ENCODE results near the gene DNAH6.

The DNAH6 gene

GRCh38 chr2:84708442-84708841 is 192.1 kb downstream of the DNAH6 start:
- DNase-seq (ENCODE audit: extremely low read depth, low read depth) = no peak
- no peak for TF ChIP-seq CTCF (IDR thresholded peaks at IDR 0.05; ENCODE audit: low read depth, low read length, missing control alignments)
- no peak overlapping the region for H3K4me3 ChIP-seq (replicated peaks; ENCODE audit: low read depth, low read length)

GRCh38 chr2:84711651-84712050 is 195.4 kb downstream of the DNAH6 start:
- TF ChIP-seq CTCF (IDR thresholded peaks at IDR 0.05; ENCODE audit: low read depth, low read length, missing control alignments) = no peak
- no peak for DNase-seq (ENCODE audit: extremely low read depth, low read depth)
- H3K4me3 ChIP-seq (replicated peaks; ENCODE audit: low read depth, low read length) = no peak overlapping the region

GRCh38 chr2:84713441-84713840 is 197.1 kb downstream of the DNAH6 start:
- no peak for TF ChIP-seq CTCF (IDR thresholded peaks at IDR 0.05; ENCODE audit: low read depth, low read length, missing control alignments)
- DNase-seq (ENCODE audit: extremely low read depth, low read depth) = no peak
- H3K4me3 ChIP-seq (replicated peaks; ENCODE audit: low read depth, low read length) = no peak overlapping the region

- no peak for TF ChIP-seq CTCF (IDR thresholded peaks at IDR 0.05; ENCODE audit: low read depth, low read length, missing control alignments)
- H3K4me3 ChIP-seq (replicated peaks; ENCODE audit: low read depth, low read length) = no peak overlapping the region
- DNase-seq (ENCODE audit: extremely low read depth, low read depth) = no peak
Observed at GRCh38 chr2:84716564-84716963, 200.3 kb downstream of the DNAH6 start.

- no peak overlapping the region for H3K4me3 ChIP-seq (replicated peaks; ENCODE audit: low read depth, low read length)
- no peak for DNase-seq (ENCODE audit: extremely low read depth, low read depth)
- TF ChIP-seq CTCF (IDR thresholded peaks at IDR 0.05; ENCODE audit: low read depth, low read length, missing control alignments) = no peak
Observed at GRCh38 chr2:84717302-84717701, 201.0 kb downstream of the DNAH6 start.

- no peak for DNase-seq (ENCODE audit: extremely low read depth, low read depth)
- no peak overlapping the region for H3K4me3 ChIP-seq (replicated peaks; ENCODE audit: low read depth, low read length)
- TF ChIP-seq CTCF (IDR thresholded peaks at IDR 0.05; ENCODE audit: low read depth, low read length, missing control alignments) = no peak
Observed at GRCh38 chr2:84719434-84719833, 203.1 kb downstream of the DNAH6 start.

- no peak for TF ChIP-seq CTCF (IDR thresholded peaks at IDR 0.05; ENCODE audit: low read depth, low read length, missing control alignments)
- H3K4me3 ChIP-seq (replicated peaks; ENCODE audit: low read depth, low read length) = no peak overlapping the region
- no peak for DNase-seq (ENCODE audit: extremely low read depth, low read depth)
Observed at GRCh38 chr2:84723831-84724230, 207.5 kb downstream of the DNAH6 start.
